Measurements from ENCODE around the gene TNFAIP2. TPM values are rescaled to one million over a fixed set of nuclear protein-coding genes. Genes with fewer than 3 reads are reported as not detected.

TNFAIP2 gene
- total and polyA plus RNA-seq, 9 of the 15 experiments (the other 6 are each of a cell fraction or from before 2014, with no cell fraction given), result 22.6 to 68.6 (median 44.6) TPM

- peak; percentile 39; the same call in 1 of the 2 replicates for TF ChIP-seq ZNF592 (IDR thresholded peaks at IDR 0.05)
- peak; percentile 65 for TF ChIP-seq NCOR1 (IDR thresholded peaks at IDR 0.05)
- TF ChIP-seq CBFA2T2 (conservative IDR thresholded peaks at IDR 0.05), result peak; percentile 54
- TF ChIP-seq CTCFL (IDR thresholded peaks at IDR 0.05; ENCODE audit: borderline replicate concordance, insufficient read depth, low read depth, low read length, poor library complexity, severe bottlenecking), result peak; percentile 15
- no peak for TF ChIP-seq ZZZ3 (IDR thresholded peaks at IDR 0.05)
- TF ChIP-seq MCM5 (IDR thresholded peaks at IDR 0.05; ENCODE audit: low read depth), result no peak
- peak; percentile 30 to 44 (median 41); a peak in 5 of 6 replicates for TF ChIP-seq CTCF (IDR thresholded peaks at IDR 0.05 in 2 of 3, conservative IDR thresholded peaks at IDR 0.05 in 1 of 3; ENCODE audit: insufficient read depth in 2 of 3, low read depth in 1 of 3, low read length in 3 of 3)
- no peak for TF ChIP-seq ZNF280A (IDR thresholded peaks at IDR 0.05; ENCODE audit: low read depth, partially characterized antibody)
- TF ChIP-seq SMARCA4 (IDR thresholded peaks at IDR 0.05), result 0 out of 2 replicates have a peak, but pooled peaks have one; percentile 37
- peak; percentile 90 for TF ChIP-seq ZNF740 (CRISPR knock-in tag; IDR thresholded peaks at IDR 0.05)
- TF ChIP-seq ZNF740 (tag; IDR thresholded peaks at IDR 0.05), result peak in 1 of 2 experiments; percentile 82; a peak in 2 of 4 replicates
- TF ChIP-seq ZBTB26 (CRISPR knock-in tag; IDR thresholded peaks at IDR 0.05), result no peak
- no peak for TF ChIP-seq GATAD2B (IDR thresholded peaks at IDR 0.05; ENCODE audit: borderline replicate concordance)
- TF ChIP-seq ZBTB7A (IDR thresholded peaks at IDR 0.05; ENCODE audit: borderline replicate concordance, control insufficient read depth, low read depth, low read length), result peak; percentile 85
These were observed 24.1 kb upstream of the TNFAIP2 start (continued) for GRCh38 chr14:103099081-103099732.

All from K562 (cell line).